Glutamatergic neuron (in vitro differentiated cells): Measurements from ENCODE around the gene ABCA2. TPM values are rescaled to one million over a fixed set of nuclear protein-coding genes. Genes with fewer than 3 reads are reported as not detected.

ENCODE experiments used
- DNase-seq: peaks from one replicate; pipeline ENCODE4 v3.0.0; 2022
- H3K27ac Mint-ChIP-seq: one replicate; pipeline ENCODE4 v1.8.0; 2020; ENCODE audit warnings: mild to moderate bottlenecking, mixed read lengths, inconsistent platforms; ENCODE audit not compliant: unreplicated experiment
- H3K27me3 Mint-ChIP-seq: one replicate; pipeline ENCODE4 v1.8.0; 2020; ENCODE audit warnings: mild to moderate bottlenecking, moderate library complexity, mixed read lengths, inconsistent platforms; ENCODE audit not compliant: unreplicated experiment
- H3K36me3 Mint-ChIP-seq: one replicate; pipeline ENCODE4 v1.8.0; 2020; ENCODE audit warnings: mild to moderate bottlenecking, mixed read lengths, inconsistent platforms; ENCODE audit not compliant: unreplicated experiment
- H3K4me1 Mint-ChIP-seq: one replicate; pipeline ENCODE4 v1.8.0; 2020; ENCODE audit warnings: mild to moderate bottlenecking, low read depth, mixed read lengths, inconsistent platforms; ENCODE audit not compliant: unreplicated experiment
- H3K4me3 Mint-ChIP-seq: one replicate; pipeline ENCODE4 v1.8.0; 2020; ENCODE audit warnings: mild to moderate bottlenecking, mixed read lengths, inconsistent platforms; ENCODE audit not compliant: unreplicated experiment
- H3K9me3 Mint-ChIP-seq: one replicate; pipeline ENCODE4 v1.8.0; 2020; ENCODE audit warnings: mild to moderate bottlenecking, moderate library complexity, mixed read lengths, inconsistent platforms; ENCODE audit not compliant: unreplicated experiment
- CTCF ChIP-seq: fragments of 200-600 bp; sonication (generic); IDR thresholded peaks from one replicate; pipeline ENCODE4 v1.5.0; 2021; ENCODE audit not compliant: partially characterized antibody, unreplicated experiment
- total RNA-seq: library from RNA; stranded (reverse); fragmentation: NEBNext Ultra II Directional; extraction: Animal tissue kit (Norgen Biotek cat#: 25700); gene quantifications from one replicate; pipeline ENCODE4 v1.2.1, GENCODE V29; 2021; ENCODE audit not compliant: unreplicated experiment

Gene ABCA2
- total RNA-seq, 1 donor from 2014 or later, result 70.7 TPM

- TF ChIP-seq CTCF, result no peak
- H3K36me3 Mint-ChIP-seq, result no peaks in the 10 kb centered on the region
- H3K9me3 Mint-ChIP-seq, result no peaks in the 10 kb centered on the region
- peaks cover 8% of the 10 kb centered on the region for H3K27me3 Mint-ChIP-seq
- H3K4me3 Mint-ChIP-seq, result no peak overlapping the region
- no peak overlapping the region for H3K27ac Mint-ChIP-seq
- H3K4me1 Mint-ChIP-seq, result no peaks in the 10 kb centered on the region
- DNase-seq, result no peak
Observed at GRCh38 chr9:137048655-137049543, 20.9 kb upstream of the ABCA2 start.

- Mint-ChIP-seq H3K9me3 (no peaks in the 10 kb centered on the region), H3K27me3 (peaks cover 4% of the 10 kb centered on the region)
Observed at GRCh38 chr9:137046088-137046787, 18.2 kb upstream of the ABCA2 start, which contains the start of gene NPDC1. Gene NPDC1, minus strand, starts transcription at chr9:137046177. Its CDS starts 188 bp downstream, at chr9:137045989.

GRCh38 chr9:137045294-137046087, 17.5 kb upstream of the ABCA2 start:
- peak; percentile 85 for DNase-seq
- H3K36me3 Mint-ChIP-seq, result no peaks in the 10 kb centered on the region
- no peak for TF ChIP-seq CTCF
- no peaks in the 10 kb centered on the region for H3K4me1 Mint-ChIP-seq
- H3K9me3 Mint-ChIP-seq, result no peaks in the 10 kb centered on the region
- H3K27me3 Mint-ChIP-seq, result peaks cover 4% of the 10 kb centered on the region
- peak overlapping the region; percentile 48 for H3K27ac Mint-ChIP-seq
- H3K4me3 Mint-ChIP-seq, result peak overlapping the region; percentile 91

More at GRCh38 chr9:137046088-137046787, 18.2 kb upstream of the ABCA2 start, which contains the start of gene NPDC1:
- peak within 1 kb of the TSS; percentile 48 for H3K27ac Mint-ChIP-seq
- peak; percentile 93 for TF ChIP-seq CTCF
- no peaks in the 10 kb centered on the region for H3K36me3 Mint-ChIP-seq
- peak within 1 kb of the TSS; percentile 91 for H3K4me3 Mint-ChIP-seq
- H3K4me1 Mint-ChIP-seq, result no peaks in the 10 kb centered on the region
- peak; percentile 93 for DNase-seq

GRCh38 chr9:137044502-137045177, 16.6 kb upstream of the ABCA2 start:
- Mint-ChIP-seq H3K4me1 (no peaks in the 10 kb centered on the region), H3K27me3 (peaks cover 4% of the 10 kb centered on the region), H3K36me3 (no peaks in the 10 kb centered on the region), H3K9me3 (no peaks in the 10 kb centered on the region), H3K4me3 (peak overlapping the region; percentile 91), H3K27ac (peak overlapping the region; percentile 48)
- no peak for TF ChIP-seq CTCF
- no peak for DNase-seq
